HEK293 (cell line): ENCODE measurements around the gene FRA10AC1.

Experiments
- CTCF ChIP-seq: fragments of 450-650 bp; formaldehyde crosslinking; IDR thresholded peaks from 2 replicates; pipeline ENCODE4 v1.5.1; 2016; ENCODE audit warnings: missing biosample characterization, missing genetic modification characterization
- GLIS2 ChIP-seq: fragments of 450-650 bp; formaldehyde crosslinking; IDR thresholded peaks from 2 replicates; pipeline ENCODE4 v1.5.1; 2016; ENCODE audit warnings: missing biosample characterization, missing genetic modification characterization
- KLF1 ChIP-seq: fragments of 450-650 bp; formaldehyde crosslinking; IDR thresholded peaks from 2 replicates; pipeline ENCODE4 v1.5.1; 2016; ENCODE audit warnings: missing biosample characterization, missing genetic modification characterization
- ZEB2 ChIP-seq: fragments of 450-650 bp; formaldehyde crosslinking; IDR thresholded peaks from 2 replicates; pipeline ENCODE4 v1.5.1; 2016; ENCODE audit warnings: missing biosample characterization, missing genetic modification characterization
- ZNF10 ChIP-seq: fragments of 450-650 bp; formaldehyde crosslinking; IDR thresholded peaks from 2 replicates; pipeline ENCODE4 v1.5.1; 2017; ENCODE audit warnings: missing biosample characterization, missing genetic modification characterization
- ZNF114 ChIP-seq: fragments of 450-650 bp; formaldehyde crosslinking; IDR thresholded peaks from 2 replicates; pipeline ENCODE4 v1.5.0; 2017; ENCODE audit warnings: missing biosample characterization, missing genetic modification characterization
- ZNF223 ChIP-seq: fragments of 450-650 bp; formaldehyde crosslinking; IDR thresholded peaks from 2 replicates; pipeline ENCODE4 v1.5.1; 2016; ENCODE audit warnings: missing biosample characterization, missing genetic modification characterization
- ZNF23 ChIP-seq: fragments of 450-650 bp; formaldehyde crosslinking; IDR thresholded peaks from 2 replicates; pipeline ENCODE4 v1.5.1; 2016; ENCODE audit warnings: missing biosample characterization, missing genetic modification characterization, borderline replicate concordance
- ZNF274 ChIP-seq, 2 experiments: fragments of 200-500 bp in 1 of 2; fragments of 450-650 bp in 1 of 2; sonication (Bioruptor generic) in 1 of 2; formaldehyde crosslinking in 1 of 2; IDR thresholded peaks; 2 replicates each; pipeline versions ENCODE4 v1.5.1 to v1.6.1; 2014 to 2016; ENCODE audit warnings: borderline replicate concordance in 1 of 2, inconsistent platforms in 1 of 2, low read length in 1 of 2, missing biosample characterization in 1 of 2, missing genetic modification characterization in 1 of 2
- ZNF423 ChIP-seq: fragments of 450-650 bp; formaldehyde crosslinking; IDR thresholded peaks from 2 replicates; pipeline ENCODE4 v1.5.1; 2016; ENCODE audit warnings: missing biosample characterization, missing genetic modification characterization
- ZNF48 ChIP-seq: fragments of 450-650 bp; formaldehyde crosslinking; IDR thresholded peaks from 2 replicates; pipeline ENCODE4 v1.5.1; 2016; ENCODE audit warnings: missing biosample characterization, missing genetic modification characterization
- ZNF610 ChIP-seq: fragments of 450-650 bp; formaldehyde crosslinking; IDR thresholded peaks from 2 replicates; pipeline ENCODE4 v1.5.1; 2016; ENCODE audit warnings: missing biosample characterization, missing genetic modification characterization, borderline replicate concordance
- TF ChIP-seq, protein P1 (sequence below): sonication (generic); formaldehyde crosslinking; IDR thresholded peaks from 2 replicates; pipeline ENCODE4 v1.8.1; 2022; ENCODE audit warnings: mild to moderate bottlenecking, moderate library complexity, missing genetic modification reagents
- TF ChIP-seq, protein P2 (sequence below): fragments of 450-650 bp; formaldehyde crosslinking; IDR thresholded peaks from 2 replicates; pipeline ENCODE4; 2016; ENCODE audit warnings: missing biosample characterization, missing genetic modification characterization

DNA sequence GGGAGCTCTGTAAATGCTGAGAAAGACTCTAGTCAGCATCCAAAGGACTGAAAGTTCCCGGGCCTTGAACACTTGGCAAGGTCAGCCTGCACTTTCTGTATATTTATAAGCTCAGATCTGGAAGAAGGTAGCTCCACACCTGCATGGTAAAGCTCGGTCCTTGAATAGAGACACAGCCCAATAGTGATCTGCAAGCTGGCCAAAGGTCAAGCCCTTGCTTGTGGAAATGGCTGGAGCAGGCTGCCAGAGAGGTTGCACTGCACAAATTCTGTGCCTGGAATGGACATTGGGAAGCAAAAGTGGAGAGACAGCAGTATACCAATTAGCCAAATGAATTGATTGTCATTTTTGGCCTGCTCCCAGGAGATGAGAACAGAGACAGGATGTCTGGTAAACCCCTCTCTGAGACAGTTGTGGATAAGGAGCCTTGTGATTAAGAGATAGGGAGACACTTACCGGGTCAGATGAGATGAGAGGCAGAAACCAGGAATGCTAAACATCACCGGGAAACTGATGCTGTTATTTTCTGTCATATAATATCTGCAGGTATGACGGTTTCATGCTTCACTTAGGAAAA is 8.0 kb upstream of the FRA10AC1 start:
- TF ChIP-seq ZNF274 (IDR thresholded peaks at IDR 0.05; ENCODE audit: low read length) (no peak), ZNF274 (tag by site-specific recombination; IDR thresholded peaks at IDR 0.05; ENCODE audit: borderline replicate concordance) (no peak), ZEB2 (tag by site-specific recombination) (no peak), CTCF (tag by site-specific recombination) (no peak), KLF1 (no peak), ZNF610 (tag by site-specific recombination) (no peak), ZNF114 (no peak), ZNF223 (tag by site-specific recombination) (no peak), GLIS2 (tag by site-specific recombination) (no peak), ZNF48 (tag by site-specific recombination) (no peak), ZNF423 (tag by site-specific recombination) (no peak), ZNF23 (tag by site-specific recombination) (no peak), ZNF10 (tag by site-specific recombination) (no peak)
- TF ChIP-seq, protein P1, sequence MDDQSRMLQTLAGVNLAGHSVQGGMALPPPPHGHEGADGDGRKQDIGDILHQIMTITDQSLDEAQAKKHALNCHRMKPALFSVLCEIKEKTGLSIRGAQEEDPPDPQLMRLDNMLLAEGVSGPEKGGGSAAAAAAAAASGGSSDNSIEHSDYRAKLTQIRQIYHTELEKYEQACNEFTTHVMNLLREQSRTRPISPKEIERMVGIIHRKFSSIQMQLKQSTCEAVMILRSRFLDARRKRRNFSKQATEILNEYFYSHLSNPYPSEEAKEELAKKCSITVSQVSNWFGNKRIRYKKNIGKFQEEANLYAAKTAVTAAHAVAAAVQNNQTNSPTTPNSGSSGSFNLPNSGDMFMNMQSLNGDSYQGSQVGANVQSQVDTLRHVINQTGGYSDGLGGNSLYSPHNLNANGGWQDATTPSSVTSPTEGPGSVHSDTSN (CRISPR knock-in tag): no peak
- TF ChIP-seq, protein P2, sequence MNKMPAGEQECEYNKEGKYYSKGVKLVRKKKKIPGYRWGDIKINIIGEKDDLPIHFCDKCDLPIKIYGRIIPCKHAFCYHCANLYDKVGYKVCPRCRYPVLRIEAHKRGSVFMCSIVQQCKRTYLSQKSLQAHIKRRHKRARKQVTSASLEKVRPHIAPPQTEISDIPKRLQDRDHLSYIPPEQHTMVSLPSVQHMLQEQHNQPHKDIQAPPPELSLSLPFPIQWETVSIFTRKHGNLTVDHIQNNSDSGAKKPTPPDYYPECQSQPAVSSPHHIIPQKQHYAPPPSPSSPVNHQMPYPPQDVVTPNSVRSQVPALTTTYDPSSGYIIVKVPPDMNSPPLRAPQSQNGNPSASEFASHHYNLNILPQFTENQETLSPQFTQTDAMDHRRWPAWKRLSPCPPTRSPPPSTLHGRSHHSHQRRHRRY (tag by site-specific recombination): no peak
